ENCODE results near the gene MR1. TPM values are rescaled to one million over a fixed set of nuclear protein-coding genes. Genes with fewer than 3 reads are reported as not detected.
A peak's percentile ranks its signal among the peaks of the same experiment; 100 is the strongest.

MR1 gene
- total and polyA plus RNA-seq, 9 of the 15 experiments (the other 6 are each of a cell fraction or from before 2014, with no cell fraction given): 9.7 to 21.7 (median 15.6) TPM

DNA sequence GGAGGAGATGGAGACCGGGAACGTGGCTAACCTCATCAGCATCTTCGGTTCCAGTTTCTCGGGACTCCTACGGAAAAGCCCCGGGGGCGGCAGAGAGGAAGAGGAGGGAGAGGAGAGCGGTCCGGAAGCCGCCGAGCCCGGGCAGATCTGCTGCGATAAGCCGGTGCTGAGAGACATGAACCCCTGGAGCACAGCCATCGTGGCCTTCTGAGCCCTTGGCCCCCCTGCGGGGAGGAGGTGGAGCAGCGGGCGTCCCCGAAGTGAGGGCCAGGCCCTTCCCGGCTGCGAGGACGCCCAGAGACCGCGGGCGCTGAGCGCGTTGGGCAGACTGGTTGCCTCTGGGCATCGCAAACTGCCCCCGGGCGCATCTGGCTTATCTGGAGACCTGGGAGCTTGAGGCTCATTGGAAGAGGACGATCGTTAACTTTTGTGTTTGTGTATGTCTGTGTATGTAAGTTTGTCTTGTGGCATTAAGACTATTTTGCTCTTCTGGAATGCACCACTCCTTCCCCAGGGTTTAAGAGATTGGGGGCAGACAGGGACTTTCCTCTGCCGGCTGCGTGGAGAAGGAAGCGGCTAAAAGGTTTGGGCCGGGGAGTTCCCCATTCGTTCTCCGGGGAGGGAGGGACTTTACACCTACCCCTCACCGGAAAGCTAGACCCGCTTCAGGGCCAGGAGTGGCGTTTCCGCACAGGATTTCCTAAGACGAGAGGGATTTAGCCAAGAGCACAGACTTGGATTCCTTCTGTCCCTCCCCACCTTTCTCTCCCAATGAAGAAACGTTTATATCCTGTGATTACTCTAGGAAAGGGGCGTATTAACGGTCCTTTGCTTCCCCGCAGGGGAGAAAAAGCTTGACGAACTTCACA, 56.1 kb downstream of the MR1 start (continued):
- TF ChIP-seq, protein P1, sequence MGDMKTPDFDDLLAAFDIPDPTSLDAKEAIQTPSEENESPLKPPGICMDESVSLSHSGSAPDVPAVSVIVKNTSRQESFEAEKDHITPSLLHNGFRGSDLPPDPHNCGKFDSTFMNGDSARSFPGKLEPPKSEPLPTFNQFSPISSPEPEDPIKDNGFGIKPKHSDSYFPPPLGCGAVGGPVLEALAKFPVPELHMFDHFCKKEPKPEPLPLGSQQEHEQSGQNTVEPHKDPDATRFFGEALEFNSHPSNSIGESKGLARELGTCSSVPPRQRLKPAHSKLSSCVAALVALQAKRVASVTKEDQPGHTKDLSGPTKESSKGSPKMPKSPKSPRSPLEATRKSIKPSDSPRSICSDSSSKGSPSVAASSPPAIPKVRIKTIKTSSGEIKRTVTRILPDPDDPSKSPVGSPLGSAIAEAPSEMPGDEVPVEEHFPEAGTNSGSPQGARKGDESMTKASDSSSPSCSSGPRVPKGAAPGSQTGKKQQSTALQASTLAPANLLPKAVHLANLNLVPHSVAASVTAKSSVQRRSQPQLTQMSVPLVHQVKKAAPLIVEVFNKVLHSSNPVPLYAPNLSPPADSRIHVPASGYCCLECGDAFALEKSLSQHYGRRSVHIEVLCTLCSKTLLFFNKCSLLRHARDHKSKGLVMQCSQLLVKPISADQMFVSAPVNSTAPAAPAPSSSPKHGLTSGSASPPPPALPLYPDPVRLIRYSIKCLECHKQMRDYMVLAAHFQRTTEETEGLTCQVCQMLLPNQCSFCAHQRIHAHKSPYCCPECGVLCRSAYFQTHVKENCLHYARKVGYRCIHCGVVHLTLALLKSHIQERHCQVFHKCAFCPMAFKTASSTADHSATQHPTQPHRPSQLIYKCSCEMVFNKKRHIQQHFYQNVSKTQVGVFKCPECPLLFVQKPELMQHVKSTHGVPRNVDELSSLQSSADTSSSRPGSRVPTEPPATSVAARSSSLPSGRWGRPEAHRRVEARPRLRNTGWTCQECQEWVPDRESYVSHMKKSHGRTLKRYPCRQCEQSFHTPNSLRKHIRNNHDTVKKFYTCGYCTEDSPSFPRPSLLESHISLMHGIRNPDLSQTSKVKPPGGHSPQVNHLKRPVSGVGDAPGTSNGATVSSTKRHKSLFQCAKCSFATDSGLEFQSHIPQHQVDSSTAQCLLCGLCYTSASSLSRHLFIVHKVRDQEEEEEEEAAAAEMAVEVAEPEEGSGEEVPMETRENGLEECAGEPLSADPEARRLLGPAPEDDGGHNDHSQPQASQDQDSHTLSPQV (IDR thresholded peaks at IDR 0.05): peak; percentile 28; the same call in 1 of the 2 replicates
- TF ChIP-seq SOX6 (IDR thresholded peaks at IDR 0.05) (0 out of 2 replicates have a peak, but pooled peaks have one; percentile 18), BRF1 (IDR thresholded peaks at IDR 0.05; ENCODE audit: borderline replicate concordance, extremely low read depth, insufficient read length) (no peak), RB1 (IDR thresholded peaks at IDR 0.05; ENCODE audit: low read depth) (0 out of 2 replicates have a peak, but pooled peaks have one; percentile 14), SMAD1 (IDR thresholded peaks at IDR 0.05; ENCODE audit: low read depth, low read length, partially characterized antibody) (peak; percentile 24), HDAC3 (IDR thresholded peaks at IDR 0.05; ENCODE audit: borderline replicate concordance, partially characterized antibody) (peak; percentile 16), CBX1 (IDR thresholded peaks at IDR 0.05; ENCODE audit: low read depth) (no peak; the same call in 1 of the 2 replicates), SAFB2 (IDR thresholded peaks at IDR 0.05; ENCODE audit: borderline replicate concordance, low read depth, low read length, severe bottlenecking) (no peak), SP1 (CRISPR knock-in tag; IDR thresholded peaks at IDR 0.05) (peak; percentile 76), ARID1B (IDR thresholded peaks at IDR 0.05) (peak; percentile 45), MAZ (CRISPR knock-in tag; conservative IDR thresholded peaks at IDR 0.05 in 1 of 2, IDR thresholded peaks at IDR 0.05 in 1 of 2) (peak; percentile 77 to 83), MYC (IDR thresholded peaks at IDR 0.05; ENCODE audit: low read depth, low read length) (peak; percentile 67), MYC (CRISPR knock-in tag; IDR thresholded peaks at IDR 0.05; ENCODE audit: borderline replicate concordance, low read depth) (no peak; the same call in 1 of the 2 replicates), KDM4B (IDR thresholded peaks at IDR 0.05; ENCODE audit: borderline replicate concordance in 2 of 2, low read depth in 1 of 2) (peak in 1 of 2 experiments; percentile 71; a peak in 1 of 4 replicates), ZFX (CRISPR knock-in tag; IDR thresholded peaks at IDR 0.05) (peak; percentile 87), RNF2 (IDR thresholded peaks at IDR 0.05) (no peak), RBFOX2 (IDR thresholded peaks at IDR 0.05; ENCODE audit: low read depth, low read length) (peak; percentile 70), HDAC6 (IDR thresholded peaks at IDR 0.05; ENCODE audit: low read depth, low read length) (0 out of 2 replicates have a peak, but pooled peaks have one; percentile 39)
- TF ChIP-seq, protein P2, sequence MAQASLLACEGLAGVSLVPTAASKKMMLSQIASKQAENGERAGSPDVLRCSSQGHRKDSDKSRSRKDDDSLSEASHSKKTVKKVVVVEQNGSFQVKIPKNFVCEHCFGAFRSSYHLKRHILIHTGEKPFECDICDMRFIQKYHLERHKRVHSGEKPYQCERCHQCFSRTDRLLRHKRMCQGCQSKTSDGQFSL (CRISPR knock-in tag; IDR thresholded peaks at IDR 0.05): 0 out of 2 replicates have a peak, but pooled peaks have one; percentile 4
- TF ChIP-seq, protein P2 (tag; IDR thresholded peaks at IDR 0.05): no peak
- TF ChIP-seq, protein P3, sequence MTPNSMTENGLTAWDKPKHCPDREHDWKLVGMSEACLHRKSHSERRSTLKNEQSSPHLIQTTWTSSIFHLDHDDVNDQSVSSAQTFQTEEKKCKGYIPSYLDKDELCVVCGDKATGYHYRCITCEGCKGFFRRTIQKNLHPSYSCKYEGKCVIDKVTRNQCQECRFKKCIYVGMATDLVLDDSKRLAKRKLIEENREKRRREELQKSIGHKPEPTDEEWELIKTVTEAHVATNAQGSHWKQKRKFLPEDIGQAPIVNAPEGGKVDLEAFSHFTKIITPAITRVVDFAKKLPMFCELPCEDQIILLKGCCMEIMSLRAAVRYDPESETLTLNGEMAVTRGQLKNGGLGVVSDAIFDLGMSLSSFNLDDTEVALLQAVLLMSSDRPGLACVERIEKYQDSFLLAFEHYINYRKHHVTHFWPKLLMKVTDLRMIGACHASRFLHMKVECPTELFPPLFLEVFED (CRISPR knock-in tag; conservative IDR thresholded peaks at IDR 0.05): no peak
